Neural crest cell (in vitro differentiated cells): ENCODE measurements around the gene OSBPL9. TPM values are rescaled to one million over a fixed set of nuclear protein-coding genes. Genes with fewer than 3 reads are reported as not detected.

Source experiments
- DNase-seq: peaks from one replicate; pipeline ENCODE4 v3.0.0; 2021; ENCODE audit warnings: low read depth, mixed read lengths, low spot score
- H3K27ac Mint-ChIP-seq: one replicate; pipeline ENCODE4 v1.8.0; 2021; ENCODE audit warnings: mild to moderate bottlenecking, mixed read lengths; ENCODE audit not compliant: unreplicated experiment
- H3K27me3 Mint-ChIP-seq: 2 replicates; pipeline ENCODE4 v1.8.0; 2021; ENCODE audit warnings: low read depth, mild to moderate bottlenecking, mixed read lengths
- H3K36me3 Mint-ChIP-seq: 2 replicates; pipeline ENCODE4 v1.8.0; 2021; ENCODE audit warnings: low read depth, mild to moderate bottlenecking, mixed read lengths
- H3K4me1 Mint-ChIP-seq: 2 replicates; pipeline ENCODE4 v1.8.0; 2021; ENCODE audit warnings: mixed read lengths
- H3K4me3 Mint-ChIP-seq: one replicate; pipeline ENCODE4 v1.8.0; 2021; ENCODE audit warnings: mild to moderate bottlenecking, mixed read lengths
- H3K9me3 Mint-ChIP-seq: 2 replicates; pipeline ENCODE4 v1.8.0; 2021; ENCODE audit warnings: mixed read lengths
- CTCF ChIP-seq: fragments of 200-600 bp; sonication (generic); conservative IDR thresholded peaks from 2 replicates; pipeline ENCODE4 v1.5.0; 2021; ENCODE audit warnings: antibody characterized with exemption, mild to moderate bottlenecking
- total RNA-seq: library from RNA; stranded (reverse); gene quantifications from 2 replicates; pipeline ENCODE4 v1.2.1, GENCODE V29; 2021

Gene OSBPL9
- total RNA-seq, 1 donor from 2014 or later = 76.7 TPM

GRCh38 chr1:51744506-51745303 is 127.8 kb downstream of the OSBPL9 start:
- Mint-ChIP-seq H3K27me3 (no peaks in the 10 kb centered on the region), H3K36me3 (peaks cover 3% of the 10 kb centered on the region), H3K4me1 (no peaks in the 10 kb centered on the region), H3K9me3 (no peaks in the 10 kb centered on the region), H3K27ac (no peak overlapping the region), H3K4me3 (no peak overlapping the region)
- no peak for TF ChIP-seq CTCF
- no peak for DNase-seq

- Mint-ChIP-seq H3K9me3 (no peaks in the 10 kb centered on the region), H3K4me1 (no peaks in the 10 kb centered on the region), H3K27ac (no peak overlapping the region), H3K4me3 (no peak overlapping the region), H3K27me3 (no peaks in the 10 kb centered on the region), H3K36me3 (peaks cover 3% of the 10 kb centered on the region)
- TF ChIP-seq CTCF = no peak
- DNase-seq = no peak
Observed at GRCh38 chr1:51745304-51745570, 128.3 kb downstream of the OSBPL9 start.

- no peaks in the 10 kb centered on the region for H3K27me3 Mint-ChIP-seq
- no peak for DNase-seq
- H3K27ac Mint-ChIP-seq = no peak overlapping the region
- peaks cover 9% of the 10 kb centered on the region for H3K36me3 Mint-ChIP-seq
- H3K4me3 Mint-ChIP-seq = no peak overlapping the region
- TF ChIP-seq CTCF = no peak
- H3K4me1 Mint-ChIP-seq = no peaks in the 10 kb centered on the region
- peaks cover 3% of the 10 kb centered on the region for H3K9me3 Mint-ChIP-seq
Observed at GRCh38 chr1:51749151-51749550, 132.3 kb downstream of the OSBPL9 start.

- Mint-ChIP-seq H3K27ac (no peak overlapping the region), H3K27me3 (no peaks in the 10 kb centered on the region), H3K9me3 (peaks cover 3% of the 10 kb centered on the region), H3K4me1 (no peaks in the 10 kb centered on the region), H3K4me3 (no peak overlapping the region), H3K36me3 (peaks cover 13% of the 10 kb centered on the region)
- no peak for TF ChIP-seq CTCF
- DNase-seq = no peak
Observed at GRCh38 chr1:51750218-51750617, 133.3 kb downstream of the OSBPL9 start.

- Mint-ChIP-seq H3K27me3 (no peaks in the 10 kb centered on the region), H3K27ac (no peak overlapping the region), H3K36me3 (peaks cover 13% of the 10 kb centered on the region), H3K9me3 (peaks cover 3% of the 10 kb centered on the region), H3K4me1 (no peaks in the 10 kb centered on the region), H3K4me3 (no peak overlapping the region)
- no peak for DNase-seq
- no peak for TF ChIP-seq CTCF
Observed at GRCh38 chr1:51750729-51751128, 133.8 kb downstream of the OSBPL9 start.
